SKM-1 treated with dmso at 0.1 percent for 144 hours (cell line): ENCODE results near the gene SPINK13.
"Not testable (repeated sequence)": the region's sequence is repeated elsewhere in the genome, so short reads cannot be mapped to it uniquely, and the experiment has no call there.

ENCODE experiments used
- DNase-seq: peaks from one replicate; lab custom pipeline; 2025; ENCODE audit not compliant: unreplicated experiment; lab: John Stamatoyannopoulos, UW

Gene SPINK13

DNA sequence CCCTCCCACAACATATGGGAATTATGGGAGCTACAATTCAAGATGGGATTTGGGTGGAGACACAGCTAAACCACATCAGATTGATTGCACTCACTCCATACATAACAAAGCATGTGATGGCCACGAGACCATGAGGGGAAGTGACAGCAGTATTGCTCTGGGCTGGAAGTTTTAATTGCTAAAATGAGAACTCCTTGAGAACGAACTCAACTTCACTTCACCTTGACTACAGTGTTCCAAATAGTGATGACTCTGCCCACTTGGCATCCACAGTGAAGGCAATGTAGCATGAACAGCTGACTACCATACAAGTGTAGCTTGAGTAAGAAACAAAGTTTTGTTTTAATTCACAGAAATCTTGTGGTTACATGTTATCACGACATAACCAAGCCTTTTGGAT is 42.9 kb downstream of the SPINK13 start:
- no peak for DNase-seq

DNA sequence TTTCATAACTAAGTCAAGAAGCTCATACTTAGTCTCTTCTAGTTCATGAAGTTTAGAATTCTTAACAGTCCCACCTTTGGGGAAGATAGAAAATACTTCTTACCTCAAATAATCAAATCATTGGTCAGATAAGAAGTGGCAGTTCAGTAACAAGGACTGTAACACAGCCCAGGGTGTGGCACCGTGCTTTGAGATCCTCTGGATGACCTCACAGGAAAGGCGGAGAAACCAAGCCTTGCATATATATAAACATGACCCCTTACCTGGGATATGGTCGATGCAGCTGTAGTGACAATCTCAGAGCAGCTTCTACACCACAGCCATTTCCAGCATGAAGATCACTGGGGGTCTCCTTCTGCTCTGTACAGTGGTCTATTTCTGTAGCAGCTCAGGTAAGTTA is 43.6 kb downstream of the SPINK13 start, which contains the start of gene SPINK7:
SPINK7 (plus strand) TSS at position 271 of the 400 bp plus-strand sequence; CDS start at position 332, 61 bp downstream.
- DNase-seq = no peak

DNA sequence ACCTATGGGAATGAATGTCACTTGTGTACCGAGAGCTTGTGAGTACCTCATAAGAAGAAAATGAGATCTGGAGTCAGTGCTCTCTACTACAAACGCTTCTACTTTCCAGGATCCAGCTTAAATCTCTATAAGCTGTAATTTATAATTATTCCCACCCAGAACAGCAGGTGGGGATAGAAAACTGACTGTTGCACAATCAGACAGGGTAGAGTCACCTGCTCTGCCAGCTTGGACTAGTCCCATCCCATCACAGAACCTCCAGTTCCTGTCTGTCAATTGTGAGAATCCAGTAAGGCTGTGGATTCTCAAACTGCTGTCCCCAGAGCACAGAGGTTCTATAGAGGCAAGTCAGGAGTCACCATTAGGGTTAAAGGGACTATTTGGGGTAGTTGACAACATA is 45.6 kb downstream of the SPINK13 start:
- DNase-seq = no peak

DNA sequence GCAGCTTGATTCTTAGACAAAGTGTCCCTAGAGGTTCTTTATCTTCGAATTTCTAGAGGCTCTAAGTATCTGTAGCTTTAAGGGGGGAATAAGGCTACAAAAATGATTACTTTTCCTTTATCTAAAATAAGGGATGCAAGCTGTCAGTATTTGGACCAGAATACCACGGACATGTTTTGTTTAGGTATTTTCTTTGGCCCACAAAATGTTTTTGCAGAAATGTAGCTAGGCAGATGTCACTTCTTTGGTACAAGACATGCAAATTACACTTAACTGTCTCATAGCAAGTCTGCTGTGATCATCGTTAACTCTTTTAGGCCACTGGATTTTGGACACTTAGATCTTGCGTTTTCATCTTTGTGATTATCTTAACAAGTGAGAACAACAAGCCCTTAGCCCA is 46.1 kb downstream of the SPINK13 start:
- no peak for DNase-seq

DNA sequence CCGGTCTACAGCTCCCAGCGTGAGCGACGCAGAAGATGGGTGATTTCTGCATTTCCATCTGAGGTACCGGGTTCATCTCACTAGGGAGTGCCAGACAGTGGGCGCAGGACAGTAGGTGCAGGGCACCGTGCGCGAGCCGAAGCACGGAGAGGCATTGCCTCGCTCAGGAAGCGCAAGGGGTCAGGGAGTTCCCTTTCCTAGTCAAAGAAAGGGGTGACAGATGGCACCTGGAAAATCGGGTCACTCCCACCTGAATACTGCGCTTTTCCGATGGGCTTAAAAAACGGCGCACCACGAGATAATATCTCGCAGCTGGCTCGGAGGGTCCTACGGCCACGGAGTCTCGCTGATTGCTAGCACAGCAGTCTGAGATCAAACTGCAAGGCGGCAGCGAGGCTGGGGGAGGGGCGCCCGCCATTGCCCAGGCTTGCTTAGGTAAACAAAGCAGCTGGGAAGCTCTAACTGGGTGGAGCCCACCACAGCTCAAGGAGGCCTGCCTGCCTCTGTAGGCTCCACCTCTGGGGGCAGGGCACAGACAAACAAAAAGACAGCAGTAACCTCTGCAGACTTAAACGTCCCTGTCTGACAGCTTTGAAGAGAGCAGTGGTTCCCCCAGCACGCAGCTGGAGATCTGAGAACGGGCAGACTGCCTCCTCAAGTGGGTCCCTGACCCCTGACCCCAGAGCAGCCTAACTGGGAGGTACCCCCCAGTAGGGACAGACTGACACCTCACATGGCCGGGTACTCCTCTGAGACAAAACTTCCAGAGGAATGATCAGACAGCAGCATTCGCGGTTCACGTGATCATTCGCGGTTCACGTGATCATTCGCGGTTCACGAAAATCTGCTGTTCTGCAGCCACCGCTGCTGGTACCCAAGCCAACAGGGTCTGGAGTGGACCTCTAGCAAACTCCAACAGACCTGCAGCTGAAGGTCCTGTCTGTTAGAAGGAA is 51.7 kb downstream of the SPINK13 start:
- not testable (repeated sequence) for DNase-seq

DNA sequence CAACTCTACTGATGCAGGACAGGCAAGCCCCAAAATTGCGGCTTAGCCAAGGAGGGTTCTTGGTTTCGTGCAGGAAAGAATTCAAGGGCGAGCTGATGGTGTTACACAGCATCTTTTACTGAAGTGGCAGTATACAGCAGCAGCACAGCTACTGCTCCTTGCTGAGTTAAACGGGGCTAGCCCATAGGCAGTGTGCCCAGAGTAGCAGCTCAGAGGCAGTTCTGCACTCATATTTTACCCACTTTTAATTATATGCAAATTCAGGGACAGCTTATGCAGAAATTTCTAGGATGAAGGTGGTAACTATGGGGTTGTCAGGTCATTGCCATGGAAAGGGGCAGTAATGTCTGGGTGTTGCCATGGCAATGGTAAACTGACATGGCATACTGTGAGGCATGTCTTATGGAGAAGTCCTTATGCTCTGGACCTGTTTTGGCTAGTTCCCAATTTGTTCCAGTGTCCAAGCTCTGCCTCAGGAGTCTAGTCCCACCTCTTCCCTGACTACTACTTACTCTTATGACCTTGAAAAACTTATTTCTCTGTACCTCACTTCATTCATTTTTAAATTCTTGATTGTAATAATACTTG is 64.8 kb downstream of the SPINK13 start:
- DNase-seq = no peak

DNA sequence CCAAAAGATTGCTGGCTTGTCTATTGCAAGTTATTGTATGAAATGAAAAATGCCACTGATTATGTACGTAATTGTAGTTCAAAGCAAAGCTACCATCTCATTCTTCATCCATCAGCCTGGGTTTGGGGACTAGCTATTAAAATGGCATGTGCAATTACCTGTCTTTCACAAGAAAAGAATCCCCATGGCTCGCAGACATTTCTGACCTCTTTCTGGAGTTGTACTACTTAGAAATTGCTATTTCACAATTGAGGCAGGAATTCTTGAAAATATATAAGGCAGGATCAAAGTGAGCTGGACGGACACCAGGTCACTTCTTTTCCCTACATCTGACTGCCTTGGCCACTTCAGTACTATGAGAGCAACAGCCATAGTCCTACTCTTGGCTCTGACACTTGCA is 66.7 kb downstream of the SPINK13 start, which contains the start of gene SPINK9:
SPINK9 (plus strand) TSS at position 301 of the 400 bp plus-strand sequence; CDS start at position 356, 55 bp downstream.
- no peak for DNase-seq
